Embryonic facial prominence (tissue), 1 donor: ENCODE data around the gene SMAD3.

Source experiments
- DNase-seq: peaks from one replicate; pipeline ENCODE4 v3.0.0-alpha.2; 2016; ENCODE audit errors: extremely low spot score

The SMAD3 gene

DNA sequence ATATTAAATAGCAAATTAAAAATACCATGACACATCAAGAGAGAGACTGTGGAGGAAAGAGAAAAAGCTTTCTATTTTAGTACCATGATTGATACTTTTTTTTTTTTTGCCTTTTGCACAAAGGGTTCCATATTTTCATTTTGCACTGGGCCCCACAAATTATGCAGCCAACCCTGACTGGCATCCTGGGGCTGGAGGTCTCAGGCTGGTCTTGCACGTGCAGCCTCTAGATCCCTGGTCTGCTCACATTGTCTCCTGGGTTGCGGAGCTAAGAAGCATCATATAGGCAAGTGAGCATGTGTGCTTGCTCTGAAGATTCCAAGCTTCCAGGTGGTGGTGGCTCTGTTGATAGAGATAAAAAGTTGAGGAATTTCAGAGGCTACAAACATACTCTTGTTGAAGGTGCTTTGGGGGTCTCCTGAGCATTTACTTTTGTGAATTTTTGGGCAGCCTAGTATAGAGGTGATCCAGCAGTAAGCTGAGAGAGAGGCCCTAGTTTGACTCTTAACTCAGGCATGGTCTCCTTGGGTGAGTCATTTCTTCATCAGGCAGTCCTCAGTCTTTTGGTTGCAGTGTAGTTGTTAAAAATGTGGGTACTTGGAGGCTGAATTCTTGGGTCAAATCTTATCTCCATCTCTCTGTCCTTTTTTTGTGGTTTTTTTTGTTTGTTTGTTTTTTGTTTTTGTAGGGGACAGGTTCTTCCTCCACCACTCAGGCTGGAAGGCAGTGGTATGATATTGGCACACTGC is 31.3 kb downstream of the SMAD3 start:
- DNase-seq, result no peak

- DNase-seq, result no peak
These were observed 32.0 kb downstream of the SMAD3 start for GRCh38 chr15:67097424-67097823.

GRCh38 chr15:67097930-67098740 is 32.7 kb downstream of the SMAD3 start:
- peak; percentile 80 for DNase-seq

DNA sequence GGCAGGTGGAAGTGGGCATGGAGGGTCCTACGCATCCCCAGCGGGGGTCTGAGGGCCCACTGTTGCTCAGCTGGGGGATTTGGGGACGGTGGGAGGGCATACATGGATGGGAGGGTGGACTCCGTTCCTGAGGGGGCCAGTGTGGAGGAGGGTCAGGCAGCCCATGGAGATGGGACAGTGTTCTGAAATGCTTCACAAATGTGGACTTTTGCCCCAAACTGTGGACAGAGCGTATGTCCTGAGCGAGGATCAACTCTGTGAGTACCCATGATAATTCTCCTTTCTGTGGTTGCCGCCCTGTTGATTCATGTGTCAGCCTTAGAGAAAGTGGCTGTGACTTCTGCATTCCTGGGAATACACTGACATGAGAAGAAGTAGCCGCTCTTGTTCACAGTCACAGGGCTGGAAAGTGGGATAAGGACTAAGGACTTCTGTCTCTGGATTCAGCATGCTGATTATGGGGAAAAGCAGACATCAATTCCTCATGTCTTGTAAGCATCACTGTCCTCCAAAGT is 33.4 kb downstream of the SMAD3 start:
- DNase-seq, result no peak

GRCh38 chr15:67100124-67100791 is 34.9 kb downstream of the SMAD3 start:
- no peak for DNase-seq

- no peak for DNase-seq
These were observed 35.6 kb downstream of the SMAD3 start for GRCh38 chr15:67100801-67101581.

GRCh38 chr15:67101911-67102598 is 36.7 kb downstream of the SMAD3 start:
- no peak for DNase-seq

- no peak for DNase-seq
These were observed 37.2 kb downstream of the SMAD3 start for GRCh38 chr15:67102599-67102929.

- no peak for DNase-seq
These were observed 37.6 kb downstream of the SMAD3 start for GRCh38 chr15:67103021-67103420.

- DNase-seq, result no peak
These were observed 38.0 kb downstream of the SMAD3 start for GRCh38 chr15:67103432-67103831.

GRCh38 chr15:67103869-67104268 is 38.5 kb downstream of the SMAD3 start:
- DNase-seq, result no peak

GRCh38 chr15:67104510-67104909 is 39.1 kb downstream of the SMAD3 start:
- no peak for DNase-seq

DNA sequence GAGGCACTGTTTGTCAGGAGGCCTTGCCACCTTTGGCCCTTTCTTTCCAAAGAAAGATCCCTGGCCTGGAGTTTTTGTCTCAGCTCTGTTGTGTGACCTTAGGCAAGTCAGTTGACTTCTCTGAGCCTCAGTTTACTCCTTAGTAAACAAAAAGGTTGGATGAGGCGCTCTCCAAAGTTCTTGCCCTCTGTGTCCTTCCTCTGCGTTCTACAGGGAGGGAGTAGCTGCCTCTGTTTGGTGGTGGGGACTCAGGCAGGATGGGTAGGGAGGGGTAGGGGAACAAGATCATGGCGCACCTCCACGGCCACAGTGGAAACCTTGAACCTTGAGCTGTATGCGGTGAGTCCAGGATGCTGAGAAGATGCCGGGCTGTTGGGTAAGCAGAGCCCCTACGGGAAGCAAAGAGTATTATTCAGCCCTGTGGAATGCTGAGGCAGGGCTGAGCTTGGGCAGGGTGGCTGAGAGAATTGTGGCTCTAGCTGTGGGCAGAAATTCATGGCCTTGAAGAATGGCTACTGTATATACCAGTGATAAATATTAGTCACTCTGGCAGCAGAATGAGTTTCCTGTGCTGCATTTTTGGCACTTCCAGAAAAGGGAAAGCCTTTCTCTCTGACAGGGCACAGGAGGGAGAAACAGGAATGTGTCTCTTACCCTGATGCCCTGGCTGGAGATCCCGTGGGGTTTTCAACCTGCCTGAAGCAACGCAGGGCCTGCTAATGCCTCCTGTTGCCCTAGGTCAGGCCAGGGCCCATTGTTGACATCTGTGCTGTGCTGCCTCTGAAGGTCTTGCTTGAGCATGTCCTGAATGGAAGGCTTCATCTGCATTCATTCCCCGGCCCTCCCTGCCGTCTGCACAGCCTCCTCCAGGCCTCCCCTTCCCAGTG is 39.9 kb downstream of the SMAD3 start:
- no peak for DNase-seq

GRCh38 chr15:67105991-67106763 is 40.8 kb downstream of the SMAD3 start:
- no peak for DNase-seq

DNA sequence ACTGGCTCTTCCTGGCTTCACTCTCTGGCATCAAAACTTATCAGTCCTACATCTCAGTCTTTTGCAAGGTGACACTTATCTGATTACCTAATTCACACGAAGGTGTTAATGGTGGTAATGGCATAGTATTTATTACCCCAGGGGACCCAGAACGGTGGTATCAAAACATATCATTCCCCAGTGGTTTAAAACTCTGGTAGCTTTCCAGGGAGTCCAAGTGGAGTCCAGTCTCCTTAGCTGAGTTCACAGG is 41.3 kb downstream of the SMAD3 start:
- DNase-seq, result no peak

GRCh38 chr15:67107014-67107812 is 41.8 kb downstream of the SMAD3 start:
- no peak for DNase-seq

GRCh38 chr15:67108122-67108961 is 42.9 kb downstream of the SMAD3 start:
- DNase-seq, result no peak
